Neural cell (in vitro differentiated cells): ENCODE results near the gene KLHL30. TPM values are rescaled to one million over a fixed set of nuclear protein-coding genes. Genes with fewer than 3 reads are reported as not detected.

Experiments
- H2AFZ ChIP-seq: fragments of 200-600, 300-800 bp; sonication (generic), shearing (Covaris generic); 2 replicates; pipeline ENCODE4 v1.6.0; 2014; ENCODE audit warnings: low read depth, mild to moderate bottlenecking, antibody characterized with exemption, low read length, moderate library complexity
- H3F3A ChIP-seq: fragments of 200-600 bp; shearing (Covaris generic); 2 replicates; pipeline ENCODE4 v1.6.1; 2016; ENCODE audit warnings: mild to moderate bottlenecking, moderate library complexity, mixed read lengths, antibody characterized with exemption, low read length; ENCODE audit not compliant: insufficient read depth, poor library complexity, severe bottlenecking
- H3K27ac ChIP-seq: fragments of 200-600, 300-800 bp; sonication (generic), shearing (Covaris generic); 2 replicates; pipeline ENCODE4 v1.5.1; 2014; ENCODE audit warnings: mild to moderate bottlenecking, low read length, moderate library complexity
- H3K27me3 ChIP-seq: fragments of 300-800, 200-600 bp; sonication (generic), shearing (Covaris generic); 2 replicates; pipeline ENCODE4 v1.6.0; 2014; ENCODE audit warnings: mild to moderate bottlenecking, low read depth, low read length, moderate library complexity; ENCODE audit not compliant: insufficient read depth
- H3K36me3 ChIP-seq: fragments of 300-800, 200-600 bp; sonication (generic), shearing (Covaris generic); 2 replicates; pipeline ENCODE4 v1.5.1; 2014; ENCODE audit warnings: mild to moderate bottlenecking, antibody characterized with exemption, low read length, moderate library complexity; ENCODE audit not compliant: insufficient read depth
- H3K4me2 ChIP-seq: fragments of 300-800, 200-600 bp; sonication (generic), shearing (Covaris generic); 2 replicates; pipeline ENCODE4 v1.6.0; 2014; ENCODE audit warnings: mild to moderate bottlenecking, low read length
- H3K4me3 ChIP-seq: fragments of 300-800, 200-600 bp; sonication (generic), shearing (Covaris generic); 2 replicates; pipeline ENCODE4 v1.5.1; 2014; ENCODE audit warnings: mild to moderate bottlenecking, low read length, moderate library complexity
- H3K79me2 ChIP-seq: fragments of 200-600 bp; shearing (Covaris generic); replicated peaks from 2 replicates; pipeline ENCODE4 v1.6.0; 2014; ENCODE audit warnings: mild to moderate bottlenecking, low read length, moderate library complexity; ENCODE audit not compliant: insufficient read depth
- H3K9ac ChIP-seq: fragments of 300-800, 200-600 bp; sonication (generic), shearing (Covaris generic); 2 replicates; pipeline ENCODE4 v1.6.1; 2016; ENCODE audit warnings: mild to moderate bottlenecking, low read length, mixed read lengths
- H3K9me2 ChIP-seq: fragments of 200-600 bp; shearing (Covaris generic); 2 replicates; pipeline ENCODE4 v1.6.1; 2016; ENCODE audit warnings: mild to moderate bottlenecking, low read length, mixed read lengths; ENCODE audit not compliant: insufficient read depth
- H3K9me3 ChIP-seq: fragments of 200-600, 300-800 bp; sonication (generic), shearing (Covaris generic); 2 replicates; pipeline ENCODE4 v1.6.1; 2016; ENCODE audit warnings: mild to moderate bottlenecking, mixed run types, low read length, moderate library complexity, mixed read lengths
- H4K20me1 ChIP-seq: fragments of 200-600 bp; shearing (Covaris generic); 2 replicates; pipeline ENCODE4 v1.6.1; 2016; ENCODE audit warnings: mild to moderate bottlenecking, mixed run types; ENCODE audit not compliant: insufficient read depth
- CTCF ChIP-seq: fragments of 450-650 bp; IDR thresholded peaks from 2 replicates; pipeline ENCODE4 v1.5.1; 2014; ENCODE audit warnings: antibody characterized with exemption, mild to moderate bottlenecking, moderate library complexity; ENCODE audit not compliant: poor library complexity, severe bottlenecking
- EP300 ChIP-seq: fragments of 450-650 bp; conservative IDR thresholded peaks from 2 replicates; pipeline ENCODE4 v1.6.1; 2014; ENCODE audit warnings: antibody characterized with exemption, mild to moderate bottlenecking, moderate library complexity; ENCODE audit not compliant: poor library complexity, severe bottlenecking
- EZH2 ChIP-seq: fragments of 200-600, 300-800 bp; shearing (Covaris generic), sonication (generic); IDR thresholded peaks from 2 replicates; pipeline ENCODE4 v1.6.1; 2014; ENCODE audit warnings: antibody characterized with exemption, low read length, borderline replicate concordance, mild to moderate bottlenecking; ENCODE audit not compliant: insufficient read depth, poor library complexity, severe bottlenecking
- MXI1 ChIP-seq: fragments of 450-650 bp; conservative IDR thresholded peaks from 2 replicates; pipeline ENCODE4 v1.6.1; 2014; ENCODE audit warnings: antibody characterized with exemption, mild to moderate bottlenecking; ENCODE audit not compliant: poor library complexity, severe bottlenecking
- POLR2AphosphoS5 ChIP-seq: IDR thresholded peaks from 2 replicates; pipeline ENCODE4 v1.6.1; 2012
- RAD21 ChIP-seq: fragments of 450-650 bp; conservative IDR thresholded peaks from 2 replicates; pipeline ENCODE4 v1.6.1; 2014; ENCODE audit warnings: antibody characterized with exemption, mild to moderate bottlenecking, moderate library complexity
- REST ChIP-seq: IDR thresholded peaks from 2 replicates; pipeline ENCODE4 v1.6.1; 2012; ENCODE audit warnings: borderline replicate concordance
- SMC3 ChIP-seq: fragments of 450-650 bp; conservative IDR thresholded peaks from 2 replicates; pipeline ENCODE4 v1.6.1; 2014; ENCODE audit warnings: antibody characterized with exemption, mild to moderate bottlenecking, moderate library complexity; ENCODE audit not compliant: poor library complexity
- TAF1 ChIP-seq: IDR thresholded peaks from 2 replicates; pipeline ENCODE4 v1.6.1; 2012; ENCODE audit warnings: low read depth
- polyA plus RNA-seq: library from polyadenylated mRNA; depleted of rRNA; stranded (reverse); fragments of >200 nt; gene quantifications from 2 replicates; pipeline ENCODE4 v1.2.3, GENCODE V29; 2014

Gene KLHL30
- polyA plus RNA-seq, 1 donor from 2014 or later: not detected

- TF ChIP-seq CTCF: no peak
- TF ChIP-seq MXI1: no peak
- TF ChIP-seq TAF1: no peak
- no peak for TF ChIP-seq EP300
- no peak for TF ChIP-seq SMC3
- no peak for TF ChIP-seq RAD21
- no peak for TF ChIP-seq REST
- TF ChIP-seq EZH2: no peak
- no peak for TF ChIP-seq POLR2AphosphoS5
- no peaks in the 10 kb centered on the region for H3K9me2 ChIP-seq
Measured at GRCh38 chr2:238093181-238094140, 45.0 kb upstream of the KLHL30 start.

GRCh38 chr2:238094438-238095022, 43.9 kb upstream of the KLHL30 start:
- H3K9me2 ChIP-seq: no peaks in the 10 kb centered on the region
- no peaks in the 10 kb centered on the region for H3K9me3 ChIP-seq
- no peaks in the 10 kb centered on the region for H3K36me3 ChIP-seq
- no peaks in the 10 kb centered on the region for H3F3A ChIP-seq
- TF ChIP-seq MXI1: no peak
- TF ChIP-seq SMC3: no peak
- TF ChIP-seq EP300: no peak
- no peak for TF ChIP-seq TAF1
- TF ChIP-seq POLR2AphosphoS5: no peak
- no peak for TF ChIP-seq RAD21
- no peak for TF ChIP-seq CTCF
- TF ChIP-seq EZH2: no peak
- no peak for TF ChIP-seq REST
- no peak overlapping the region for H3K9ac ChIP-seq
- no peak overlapping the region for H3K27ac ChIP-seq
- H3K79me2 ChIP-seq: no peaks in the 10 kb centered on the region
- no peaks in the 10 kb centered on the region for H4K20me1 ChIP-seq
- H3K4me3 ChIP-seq: no peak overlapping the region
- no peaks in the 10 kb centered on the region for H3K27me3 ChIP-seq
- H2AFZ ChIP-seq: no peak overlapping the region
- no peak overlapping the region for H3K4me2 ChIP-seq

More at GRCh38 chr2:238093181-238094140, 45.0 kb upstream of the KLHL30 start:
- Histone ChIP-seq H3K79me2 (no peaks in the 10 kb centered on the region), H3K4me2 (no peak overlapping the region), H3K9me3 (no peaks in the 10 kb centered on the region), H3K9ac (no peak overlapping the region), H2AFZ (no peak overlapping the region), H3K27ac (no peak overlapping the region), H4K20me1 (no peaks in the 10 kb centered on the region), H3K36me3 (no peaks in the 10 kb centered on the region), H3F3A (no peaks in the 10 kb centered on the region), H3K27me3 (no peaks in the 10 kb centered on the region), H3K4me3 (no peak overlapping the region)
